Measurements from ENCODE around the gene ZNF536.

Gene ZNF536

DNA sequence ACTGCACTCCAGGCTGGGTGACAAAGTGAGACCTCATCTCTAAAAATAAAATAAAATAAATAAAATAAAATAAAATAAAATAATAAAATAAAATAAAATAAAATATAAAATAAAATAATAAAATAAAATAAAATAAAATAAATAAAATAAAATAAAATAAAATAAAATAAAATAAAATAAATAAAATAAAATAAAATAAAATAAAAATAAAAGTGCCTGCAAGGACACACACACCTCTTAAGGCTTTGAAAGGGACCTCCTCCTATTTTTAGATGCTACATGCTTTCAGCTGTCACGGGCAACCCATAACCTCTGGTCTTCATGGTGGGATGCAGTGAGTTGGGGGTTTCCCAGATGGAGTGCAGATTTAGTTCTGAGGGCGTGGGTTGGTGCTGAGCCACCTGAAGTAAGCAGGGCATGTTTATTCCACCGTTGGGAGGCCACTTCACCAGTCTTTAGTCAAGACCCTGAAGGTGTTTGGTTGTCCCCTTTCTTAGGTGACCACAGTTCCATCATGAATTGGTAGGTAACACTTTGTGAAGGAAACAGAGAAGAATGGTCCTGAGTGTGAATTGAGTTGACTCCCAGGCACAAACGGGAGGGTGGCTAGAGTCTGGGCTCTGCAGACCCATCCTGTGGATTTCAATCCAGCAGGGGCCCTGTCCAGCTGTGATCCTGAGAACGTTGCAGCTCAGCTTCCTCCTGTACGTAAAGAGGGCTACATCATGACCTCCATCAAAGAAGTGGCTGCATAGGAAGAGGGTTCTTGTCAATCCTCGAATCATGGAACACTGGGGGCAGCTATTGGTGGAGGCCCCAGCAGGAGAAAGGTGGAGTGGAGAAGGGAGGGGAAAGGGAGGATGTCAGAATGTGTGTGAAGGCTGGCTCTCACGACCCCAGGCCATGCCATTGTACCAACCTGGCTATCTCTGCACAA is 234.2 kb downstream of the ZNF536 start:
- DNase-seq (ENCODE audit: low read depth in 3 of 3) = no peak
